AG10803 (cell line): ENCODE results near the gene CAGE1.

Source experiments
- DNase-seq: peaks from one replicate; pipeline ENCODE4 v3.0.0; 2010; ENCODE audit warnings: low read depth
- H3K4me3 ChIP-seq: 2 replicates; pipeline ENCODE4 v1.5.1; 2011; ENCODE audit warnings: mild to moderate bottlenecking, low read length, control low read depth
- TF ChIP-seq, protein P1 (sequence below): conservative IDR thresholded peaks from 2 replicates; pipeline ENCODE4 v1.5.1; 2011; ENCODE audit warnings: mild to moderate bottlenecking, low read length, control low read depth, inconsistent platforms

The CAGE1 gene

DNA sequence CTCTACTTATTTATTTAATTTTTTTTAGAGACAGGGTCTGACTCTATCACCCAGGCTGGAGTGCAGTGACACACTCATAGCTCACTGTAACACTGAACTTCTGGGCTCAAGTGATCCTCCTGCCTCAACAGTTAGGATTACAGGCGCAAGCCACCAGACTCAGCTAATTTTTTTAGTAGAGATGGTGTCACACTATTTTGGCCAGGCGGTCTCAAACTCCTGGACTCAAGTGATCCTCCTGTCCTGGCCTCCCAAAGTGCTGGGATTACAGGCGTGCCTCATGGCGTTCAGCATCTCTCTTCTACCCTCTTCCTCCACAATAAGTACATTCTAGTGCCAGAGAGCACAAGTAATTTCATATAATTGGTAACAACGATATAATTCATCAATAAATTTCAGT lies 82.0 kb downstream of the CAGE1 start:
- DNase-seq: no peak
- no peak overlapping the region for H3K4me3 ChIP-seq
- TF ChIP-seq, protein P1, sequence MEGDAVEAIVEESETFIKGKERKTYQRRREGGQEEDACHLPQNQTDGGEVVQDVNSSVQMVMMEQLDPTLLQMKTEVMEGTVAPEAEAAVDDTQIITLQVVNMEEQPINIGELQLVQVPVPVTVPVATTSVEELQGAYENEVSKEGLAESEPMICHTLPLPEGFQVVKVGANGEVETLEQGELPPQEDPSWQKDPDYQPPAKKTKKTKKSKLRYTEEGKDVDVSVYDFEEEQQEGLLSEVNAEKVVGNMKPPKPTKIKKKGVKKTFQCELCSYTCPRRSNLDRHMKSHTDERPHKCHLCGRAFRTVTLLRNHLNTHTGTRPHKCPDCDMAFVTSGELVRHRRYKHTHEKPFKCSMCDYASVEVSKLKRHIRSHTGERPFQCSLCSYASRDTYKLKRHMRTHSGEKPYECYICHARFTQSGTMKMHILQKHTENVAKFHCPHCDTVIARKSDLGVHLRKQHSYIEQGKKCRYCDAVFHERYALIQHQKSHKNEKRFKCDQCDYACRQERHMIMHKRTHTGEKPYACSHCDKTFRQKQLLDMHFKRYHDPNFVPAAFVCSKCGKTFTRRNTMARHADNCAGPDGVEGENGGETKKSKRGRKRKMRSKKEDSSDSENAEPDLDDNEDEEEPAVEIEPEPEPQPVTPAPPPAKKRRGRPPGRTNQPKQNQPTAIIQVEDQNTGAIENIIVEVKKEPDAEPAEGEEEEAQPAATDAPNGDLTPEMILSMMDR: no peak

DNA sequence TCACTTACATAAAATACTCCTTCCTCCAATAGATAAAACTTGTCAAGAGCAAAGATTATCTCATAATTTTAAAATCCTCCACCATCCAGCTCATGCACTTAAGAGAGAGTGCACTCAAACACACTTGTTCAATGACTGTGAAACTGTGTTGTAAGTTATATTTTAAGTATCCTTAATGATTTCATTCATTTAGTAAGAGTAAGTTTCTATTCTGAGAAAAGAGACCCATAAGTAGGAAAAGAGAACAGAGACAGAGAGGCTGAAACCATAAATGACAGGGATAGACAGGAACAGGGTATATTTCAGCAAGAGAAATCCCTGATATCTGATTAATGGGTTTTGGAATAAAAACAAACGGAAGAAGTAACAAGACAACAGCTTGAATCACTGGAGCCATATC lies 84.7 kb downstream of the CAGE1 start:
- no peak overlapping the region for H3K4me3 ChIP-seq
- no peak for DNase-seq

DNA sequence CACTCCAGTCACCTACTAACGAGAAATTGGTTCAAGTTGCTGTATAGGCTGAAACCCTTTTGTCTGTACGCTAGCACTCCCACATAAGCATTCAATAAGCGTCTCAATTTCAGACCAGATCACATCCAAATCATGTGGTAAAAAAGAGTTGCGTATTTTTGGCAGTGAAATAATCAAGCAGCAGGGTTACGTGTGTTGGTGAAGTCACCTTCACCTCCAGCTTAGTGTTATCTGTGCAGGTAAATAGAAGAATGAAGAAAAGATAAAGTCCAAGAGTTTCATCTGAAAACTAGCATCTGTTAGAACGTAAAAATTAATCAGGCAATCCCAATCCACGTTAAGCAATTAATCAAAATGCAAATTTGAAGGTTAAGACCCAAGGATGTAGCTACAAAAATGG lies 87.8 kb downstream of the CAGE1 start:
- DNase-seq: no peak
- TF ChIP-seq, protein P1: no peak

More for the DNA sequence above, 84.7 kb downstream of the CAGE1 start:
- TF ChIP-seq, protein P1: no peak

DNA sequence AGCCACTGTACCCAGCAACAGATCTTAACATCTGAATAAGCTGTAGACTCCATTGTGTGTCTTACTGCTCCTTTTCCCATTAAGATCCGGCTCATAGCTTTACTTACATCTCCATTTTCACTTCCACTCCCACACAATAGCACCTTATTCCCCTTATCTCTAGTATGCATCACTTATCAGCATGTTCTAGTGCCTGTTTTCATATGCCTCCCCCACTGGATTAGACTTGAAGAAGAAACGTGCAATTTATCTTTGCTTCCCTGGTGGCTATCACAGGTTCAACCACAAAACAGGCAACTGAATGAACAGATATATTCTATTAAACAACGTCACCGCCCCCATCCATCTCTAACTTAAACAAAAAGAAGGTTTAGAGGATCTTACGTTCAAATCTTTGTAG lies 88.6 kb downstream of the CAGE1 start:
- H3K4me3 ChIP-seq: no peak overlapping the region
- DNase-seq: no peak
- TF ChIP-seq, protein P1: no peak

More for the DNA sequence above, 87.8 kb downstream of the CAGE1 start:
- no peak overlapping the region for H3K4me3 ChIP-seq

DNA sequence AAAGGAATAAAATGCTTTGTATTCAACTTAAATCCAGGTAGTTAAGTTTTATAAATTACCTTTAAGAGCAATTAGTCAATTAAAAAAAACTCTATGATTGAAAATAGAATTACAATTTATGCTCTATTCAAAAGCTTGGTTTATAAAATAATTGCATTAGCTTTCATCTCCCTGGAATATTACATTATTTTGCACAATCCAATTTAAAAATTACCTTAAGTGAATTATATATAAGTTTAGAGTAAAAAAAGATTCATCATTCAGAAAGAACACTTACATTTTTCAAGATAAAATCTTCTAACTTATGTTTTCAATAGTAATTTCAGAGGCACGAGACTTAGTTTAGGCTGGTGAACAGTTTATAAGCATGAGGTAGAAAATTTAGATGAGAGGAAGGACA lies 91.4 kb downstream of the CAGE1 start:
- H3K4me3 ChIP-seq: no peak overlapping the region
- TF ChIP-seq, protein P1: no peak

DNA sequence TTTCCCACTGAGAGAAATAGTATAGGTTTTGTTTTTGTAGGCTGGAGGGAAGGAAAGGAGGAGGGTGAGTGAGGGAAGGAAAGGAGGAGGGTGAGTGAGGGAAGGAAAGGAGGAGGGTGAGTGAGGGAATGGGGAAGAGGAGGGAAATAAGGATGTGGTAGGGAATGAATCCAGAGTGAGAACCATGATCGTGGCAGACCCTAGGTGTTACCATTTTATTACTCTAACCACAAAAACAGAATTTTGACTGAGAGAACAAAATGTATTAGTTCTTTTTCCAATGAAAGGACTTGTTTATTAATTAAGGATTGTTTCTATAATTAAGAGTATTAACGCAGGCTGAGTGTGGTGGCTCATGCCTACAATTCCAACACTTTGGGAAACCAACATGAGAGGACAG lies 92.9 kb downstream of the CAGE1 start:
- TF ChIP-seq, protein P1: no peak
- H3K4me3 ChIP-seq: no peak overlapping the region
- DNase-seq: no peak

More for the DNA sequence above, 91.4 kb downstream of the CAGE1 start:
- no peak for DNase-seq

DNA sequence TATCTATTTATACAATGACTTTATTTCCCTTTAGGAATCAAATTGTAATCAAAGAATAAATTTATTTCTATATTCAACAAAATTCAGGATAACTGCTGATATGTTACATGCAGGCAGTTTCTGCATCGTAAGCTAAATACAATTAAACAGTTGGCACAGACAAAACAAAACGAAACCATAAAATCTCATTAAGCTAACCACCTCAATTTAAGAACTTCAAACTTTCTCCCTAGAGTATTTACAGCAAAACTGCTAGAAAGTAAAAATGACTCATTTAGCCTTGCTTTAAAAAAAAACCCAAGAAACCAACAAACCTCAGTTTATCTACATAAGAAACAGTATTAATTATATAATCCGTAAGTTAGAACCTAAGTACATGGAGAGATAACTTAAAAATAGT lies 93.6 kb downstream of the CAGE1 start:
- no peak overlapping the region for H3K4me3 ChIP-seq
- TF ChIP-seq, protein P1: no peak
- no peak for DNase-seq
